ENCODE data around the gene UGT3A2. TPM values are rescaled to one million over a fixed set of nuclear protein-coding genes. Genes with fewer than 3 reads are reported as not detected.
A peak's percentile ranks its signal among the peaks of the same experiment; 100 is the strongest.

UGT3A2 gene
- total RNA-seq, 1 experiment from 2014 or later, result 529 TPM

GRCh38 chr5:36066001-36066539 lies 612 bp downstream of the UGT3A2 start:
- Histone ChIP-seq H3K4me3 (ENCODE audit: low read depth, low read length, poor library complexity, severe bottlenecking) (peak overlapping the region; percentile 87), H3K27me3 (replicated peaks; ENCODE audit: insufficient read depth, low read depth, low read length, poor library complexity) (no peaks in the 10 kb centered on the region), H3K4me1 (ENCODE audit: insufficient read depth, low read length, poor library complexity, severe bottlenecking) (peaks cover 27% of the 10 kb centered on the region), H3K27ac (ENCODE audit: low read depth, low read length, poor library complexity, severe bottlenecking) (peak overlapping the region; percentile 97), H3K9me3 (ENCODE audit: low read depth, low read length, poor library complexity, severe bottlenecking) (peaks cover 11% of the 10 kb centered on the region), H3K36me3 (ENCODE audit: insufficient read depth, low read length, poor library complexity, severe bottlenecking) (peaks cover 32% of the 10 kb centered on the region)
- CTCF ChIA-PET, result interaction anchor here (2.5 kb wide), 1 partner anchor 13 kb away, joined by 15 read pairs; no protein-coding TSS in a partner anchor
- DNase-seq (ENCODE audit: low spot score), result peak; percentile 62
- intact Hi-C loops (cut with micrococcal nuclease; ENCODE audit: unreplicated experiment), result loop anchor here (5.0 kb wide), 3 partner anchors 176 to 1511 kb away; partner anchors contain the start of gene NADK2
- POLR2A ChIA-PET (ENCODE audit: low non-redundant PET), result interaction anchor here (0.6 to 1.0 kb wide), 2 partner anchors 10 to 110 kb away, joined by 3 read pairs; no protein-coding TSS in a partner anchor
- TSS peak; percentile 24 for BruUV-seq (replicated peaks)
- TF ChIP-seq, protein P1, sequence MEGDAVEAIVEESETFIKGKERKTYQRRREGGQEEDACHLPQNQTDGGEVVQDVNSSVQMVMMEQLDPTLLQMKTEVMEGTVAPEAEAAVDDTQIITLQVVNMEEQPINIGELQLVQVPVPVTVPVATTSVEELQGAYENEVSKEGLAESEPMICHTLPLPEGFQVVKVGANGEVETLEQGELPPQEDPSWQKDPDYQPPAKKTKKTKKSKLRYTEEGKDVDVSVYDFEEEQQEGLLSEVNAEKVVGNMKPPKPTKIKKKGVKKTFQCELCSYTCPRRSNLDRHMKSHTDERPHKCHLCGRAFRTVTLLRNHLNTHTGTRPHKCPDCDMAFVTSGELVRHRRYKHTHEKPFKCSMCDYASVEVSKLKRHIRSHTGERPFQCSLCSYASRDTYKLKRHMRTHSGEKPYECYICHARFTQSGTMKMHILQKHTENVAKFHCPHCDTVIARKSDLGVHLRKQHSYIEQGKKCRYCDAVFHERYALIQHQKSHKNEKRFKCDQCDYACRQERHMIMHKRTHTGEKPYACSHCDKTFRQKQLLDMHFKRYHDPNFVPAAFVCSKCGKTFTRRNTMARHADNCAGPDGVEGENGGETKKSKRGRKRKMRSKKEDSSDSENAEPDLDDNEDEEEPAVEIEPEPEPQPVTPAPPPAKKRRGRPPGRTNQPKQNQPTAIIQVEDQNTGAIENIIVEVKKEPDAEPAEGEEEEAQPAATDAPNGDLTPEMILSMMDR (conservative IDR thresholded peaks at IDR 0.05; ENCODE audit: low read depth, low read length), result no peak
- TF ChIP-seq EZH2 (IDR thresholded peaks at IDR 0.05; ENCODE audit: borderline replicate concordance, low read depth, low read length, poor library complexity, severe bottlenecking), result no peak

DNA sequence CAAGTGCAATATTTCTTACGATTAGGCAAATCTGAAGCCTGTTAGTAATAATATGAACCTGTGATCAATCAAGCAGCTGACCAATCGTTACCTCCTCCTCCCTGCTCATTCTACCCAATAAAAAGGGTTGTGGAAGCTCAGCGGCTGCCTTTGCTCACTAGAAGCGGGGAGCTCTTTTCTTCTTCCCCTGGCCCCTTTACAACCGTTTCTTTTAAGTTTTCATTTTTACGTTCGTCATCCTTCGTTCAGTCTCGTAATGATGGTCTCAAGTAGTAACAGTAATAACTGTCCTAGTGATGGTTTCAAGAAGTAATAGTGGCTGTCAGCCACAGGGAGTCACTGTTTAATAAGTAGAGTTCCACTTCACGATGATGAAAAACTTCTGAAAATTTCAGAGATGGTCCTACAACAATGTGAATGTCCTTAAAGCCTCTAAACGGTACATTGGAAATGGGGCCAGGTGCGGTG lies 6.2 kb downstream of the UGT3A2 start:
- Histone ChIP-seq H3K4me3 (ENCODE audit: low read depth, low read length, poor library complexity, severe bottlenecking) (no peak overlapping the region), H3K9me3 (ENCODE audit: low read depth, low read length, poor library complexity, severe bottlenecking) (peaks cover 11% of the 10 kb centered on the region), H3K36me3 (ENCODE audit: insufficient read depth, low read length, poor library complexity, severe bottlenecking) (peaks cover 80% of the 10 kb centered on the region), H3K27me3 (replicated peaks; ENCODE audit: insufficient read depth, low read depth, low read length, poor library complexity) (no peaks in the 10 kb centered on the region), H3K4me1 (ENCODE audit: insufficient read depth, low read length, poor library complexity, severe bottlenecking) (peaks cover 53% of the 10 kb centered on the region), H3K27ac (ENCODE audit: low read depth, low read length, poor library complexity, severe bottlenecking) (peak overlapping the region; percentile 84)
- intact Hi-C loops (cut with micrococcal nuclease; ENCODE audit: unreplicated experiment), result no loop called here
- TF ChIP-seq EZH2 (IDR thresholded peaks at IDR 0.05; ENCODE audit: borderline replicate concordance, low read depth, low read length, poor library complexity, severe bottlenecking), result no peak
- TF ChIP-seq, protein P1 (conservative IDR thresholded peaks at IDR 0.05; ENCODE audit: low read depth, low read length), result peak; percentile 63
- no TSS peak for BruUV-seq (replicated peaks)
- CTCF ChIA-PET, result no interaction called here
- peak; percentile 70 for DNase-seq (ENCODE audit: low spot score)
- POLR2A ChIA-PET (ENCODE audit: low non-redundant PET), result no interaction called here

GRCh38 chr5:36059571-36060419 lies 6.9 kb downstream of the UGT3A2 start:
- TF ChIP-seq, protein P1 (conservative IDR thresholded peaks at IDR 0.05; ENCODE audit: low read depth, low read length), result no peak
- TF ChIP-seq EZH2 (IDR thresholded peaks at IDR 0.05; ENCODE audit: borderline replicate concordance, low read depth, low read length, poor library complexity, severe bottlenecking), result no peak
- BruUV-seq (replicated peaks), result no TSS peak
- no peaks in the 10 kb centered on the region for H3K27me3 ChIP-seq (replicated peaks; ENCODE audit: insufficient read depth, low read depth, low read length, poor library complexity)
- peaks cover 56% of the 10 kb centered on the region for H3K4me1 ChIP-seq (ENCODE audit: insufficient read depth, low read length, poor library complexity, severe bottlenecking)
- intact Hi-C loops (cut with micrococcal nuclease; ENCODE audit: unreplicated experiment), result no loop called here
- ChIA-PET POLR2A (ENCODE audit: low non-redundant PET) (interaction anchor here (0.6 kb wide), 1 partner anchor 9 kb away, joined by 4 read pairs; no protein-coding TSS in a partner anchor), CTCF (no interaction called here)
- peak overlapping the region; percentile 84 for H3K27ac ChIP-seq (ENCODE audit: low read depth, low read length, poor library complexity, severe bottlenecking)
- H3K9me3 ChIP-seq (ENCODE audit: low read depth, low read length, poor library complexity, severe bottlenecking), result peaks cover 11% of the 10 kb centered on the region
- peaks cover 75% of the 10 kb centered on the region for H3K36me3 ChIP-seq (ENCODE audit: insufficient read depth, low read length, poor library complexity, severe bottlenecking)
- peak; percentile 61 for DNase-seq (ENCODE audit: low spot score)
- peak overlapping the region; percentile 10 for H3K4me3 ChIP-seq (ENCODE audit: low read depth, low read length, poor library complexity, severe bottlenecking)

Measured in A673 (cell line).